DOHH2 (cell line): ENCODE measurements around the gene EIF4E2.

Experiments used
- H3F3A ChIP-seq: fragments of 200-600 bp; sonication (generic), shearing (Covaris generic); 2 replicates; pipeline ENCODE4 v1.6.0; 2016; ENCODE audit warnings: antibody characterized with exemption, mild to moderate bottlenecking; ENCODE audit not compliant: control insufficient read depth, insufficient read depth
- H3K27ac ChIP-seq: fragments of 200-600 bp; sonication (generic); 2 replicates; pipeline ENCODE4 v1.5.1; 2014; ENCODE audit warnings: low read depth, mild to moderate bottlenecking, low read length, moderate library complexity
- H3K27me3 ChIP-seq: fragments of 200-600 bp; sonication (generic); 2 replicates; pipeline ENCODE4 v1.6.1; 2014; ENCODE audit warnings: mild to moderate bottlenecking, low read length, mixed read lengths; ENCODE audit not compliant: control insufficient read depth
- H3K36me3 ChIP-seq: fragments of 200-600 bp; sonication (generic); 2 replicates; pipeline ENCODE4 v1.6.1; 2014; ENCODE audit warnings: mild to moderate bottlenecking, low read length, moderate library complexity, mixed read lengths; ENCODE audit not compliant: control insufficient read depth
- H3K4me1 ChIP-seq: fragments of 200-600 bp; sonication (generic); 2 replicates; pipeline ENCODE4 v1.6.1; 2014; ENCODE audit warnings: mild to moderate bottlenecking, low read length, mixed read lengths; ENCODE audit not compliant: control insufficient read depth
- H3K4me2 ChIP-seq: fragments of 200-600 bp; sonication (generic); 2 replicates; pipeline ENCODE4 v1.6.0; 2014; ENCODE audit warnings: mild to moderate bottlenecking, low read length, moderate library complexity
- H3K4me3 ChIP-seq: fragments of 200-600 bp; sonication (generic); 2 replicates; pipeline ENCODE4 v1.5.1; 2014; ENCODE audit warnings: mild to moderate bottlenecking, low read length, mixed read lengths
- H3K79me2 ChIP-seq: fragments of 200-600 bp; sonication (generic); 2 replicates; pipeline ENCODE4 v1.6.1; 2014; ENCODE audit warnings: mild to moderate bottlenecking, low read length, mixed read lengths; ENCODE audit not compliant: control insufficient read depth
- H3K9me2 ChIP-seq: fragments of 200-600 bp; sonication (generic); replicated peaks from 2 replicates; pipeline ENCODE4 v1.6.1; 2014; ENCODE audit warnings: mild to moderate bottlenecking, low read length, mixed read lengths; ENCODE audit not compliant: control insufficient read depth
- H3K9me3 ChIP-seq: fragments of 200-600 bp; sonication (generic); 2 replicates; pipeline ENCODE4 v1.6.1; 2014; ENCODE audit warnings: antibody characterized with exemption, low read length, mixed read lengths; ENCODE audit not compliant: control insufficient read depth, insufficient read depth
- H4K20me1 ChIP-seq: fragments of 200-600 bp; sonication (generic); 2 replicates; pipeline ENCODE4 v1.6.0; 2014; ENCODE audit warnings: low read depth, mild to moderate bottlenecking, antibody characterized with exemption, low read length, moderate library complexity; ENCODE audit not compliant: control insufficient read depth, insufficient read depth
- CTCF ChIP-seq: fragments of 200-600 bp; sonication (generic); IDR thresholded peaks from one replicate; pipeline ENCODE4 v1.5.1; 2014; ENCODE audit warnings: antibody characterized with exemption, mild to moderate bottlenecking, low read depth, low read length; ENCODE audit not compliant: poor library complexity, severe bottlenecking
- EZH2phosphoT487 ChIP-seq: fragments of 200-600 bp; sonication (generic); IDR thresholded peaks from 2 replicates; pipeline ENCODE4 v1.6.1; 2017; ENCODE audit warnings: borderline replicate concordance, mild to moderate bottlenecking, antibody characterized with exemption, low read length, moderate library complexity, mixed read lengths

EIF4E2 gene

GRCh38 chr2:232541961-232542714, 8.4 kb upstream of the EIF4E2 start:
- no peak overlapping the region for H3K27ac ChIP-seq
- no peaks in the 10 kb centered on the region; the same call in 1 of the 2 replicates for H4K20me1 ChIP-seq

GRCh38 chr2:232542715-232543467, 7.6 kb upstream of the EIF4E2 start:
- TF ChIP-seq EZH2phosphoT487 (no peak), CTCF (no peak)
- H3K4me3 ChIP-seq = no peak overlapping the region
- peaks cover 27% of the 10 kb centered on the region for H3K79me2 ChIP-seq
- no peak overlapping the region for H3K27ac ChIP-seq
- no peaks in the 10 kb centered on the region for H3K9me2 ChIP-seq
- no peak overlapping the region for H3K4me2 ChIP-seq
- H3F3A ChIP-seq = no peaks in the 10 kb centered on the region
- peaks cover 15% of the 10 kb centered on the region; the same call in 1 of the 2 replicates for H3K4me1 ChIP-seq
- peaks cover 25% of the 10 kb centered on the region for H3K36me3 ChIP-seq
- no peaks in the 10 kb centered on the region for H3K27me3 ChIP-seq
- H3K9me3 ChIP-seq = no peaks in the 10 kb centered on the region
- peaks cover 3% of the 10 kb centered on the region; the same call in 1 of the 2 replicates for H4K20me1 ChIP-seq

More at GRCh38 chr2:232541961-232542714, 8.4 kb upstream of the EIF4E2 start:
- TF ChIP-seq CTCF = no peak
- Histone ChIP-seq H3F3A (no peaks in the 10 kb centered on the region), H3K9me2 (no peaks in the 10 kb centered on the region), H3K79me2 (peaks cover 19% of the 10 kb centered on the region), H3K9me3 (no peaks in the 10 kb centered on the region), H3K4me3 (no peak overlapping the region), H3K36me3 (peaks cover 17% of the 10 kb centered on the region), H3K4me2 (no peak overlapping the region), H3K4me1 (peaks cover 11% of the 10 kb centered on the region), H3K27me3 (no peaks in the 10 kb centered on the region)

- H3K27ac ChIP-seq = no peak overlapping the region
- peaks cover 17% of the 10 kb centered on the region; the same call in 1 of the 2 replicates for H3K4me1 ChIP-seq
- peaks cover 31% of the 10 kb centered on the region for H3K36me3 ChIP-seq
- H3K79me2 ChIP-seq = peaks cover 33% of the 10 kb centered on the region
- H3K9me3 ChIP-seq = no peaks in the 10 kb centered on the region
- H3K4me2 ChIP-seq = no peak overlapping the region
- TF ChIP-seq CTCF (no peak), EZH2phosphoT487 (no peak)
- no peaks in the 10 kb centered on the region for H3F3A ChIP-seq
- H3K4me3 ChIP-seq = no peak overlapping the region
- peaks cover 3% of the 10 kb centered on the region; the same call in 1 of the 2 replicates for H4K20me1 ChIP-seq
- no peaks in the 10 kb centered on the region for H3K9me2 ChIP-seq
- H3K27me3 ChIP-seq = no peaks in the 10 kb centered on the region
Measured at GRCh38 chr2:232543491-232543890, 7.0 kb upstream of the EIF4E2 start.
